CD1c-positive myeloid dendritic cell (primary cell): ENCODE measurements around the gene ERC2.

ENCODE experiments used
- DNase-seq: peaks from one replicate; pipeline ENCODE4 v3.0.0-alpha.2; 2016; ENCODE audit errors: extremely low spot score

ERC2 gene

DNA sequence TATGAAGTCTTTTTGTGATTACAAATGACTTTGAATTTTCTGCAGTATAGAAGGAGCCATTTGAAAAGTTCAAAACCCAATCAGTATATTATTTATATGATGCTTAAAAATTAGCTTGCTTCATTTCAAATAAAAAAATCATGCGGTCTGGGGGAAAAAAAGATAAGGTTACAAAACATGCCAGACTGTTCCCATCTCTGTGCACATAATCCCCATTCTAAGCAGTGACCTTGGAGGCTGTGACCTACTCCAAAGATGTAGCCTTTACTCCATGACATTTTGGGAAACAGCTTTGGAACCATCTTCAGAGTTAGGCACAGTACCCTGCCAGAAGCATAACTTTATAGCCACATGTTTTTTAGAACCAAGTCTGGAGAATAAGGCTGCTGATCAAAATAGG lies 533.5 kb downstream of the ERC2 start:
- no peak for DNase-seq

DNA sequence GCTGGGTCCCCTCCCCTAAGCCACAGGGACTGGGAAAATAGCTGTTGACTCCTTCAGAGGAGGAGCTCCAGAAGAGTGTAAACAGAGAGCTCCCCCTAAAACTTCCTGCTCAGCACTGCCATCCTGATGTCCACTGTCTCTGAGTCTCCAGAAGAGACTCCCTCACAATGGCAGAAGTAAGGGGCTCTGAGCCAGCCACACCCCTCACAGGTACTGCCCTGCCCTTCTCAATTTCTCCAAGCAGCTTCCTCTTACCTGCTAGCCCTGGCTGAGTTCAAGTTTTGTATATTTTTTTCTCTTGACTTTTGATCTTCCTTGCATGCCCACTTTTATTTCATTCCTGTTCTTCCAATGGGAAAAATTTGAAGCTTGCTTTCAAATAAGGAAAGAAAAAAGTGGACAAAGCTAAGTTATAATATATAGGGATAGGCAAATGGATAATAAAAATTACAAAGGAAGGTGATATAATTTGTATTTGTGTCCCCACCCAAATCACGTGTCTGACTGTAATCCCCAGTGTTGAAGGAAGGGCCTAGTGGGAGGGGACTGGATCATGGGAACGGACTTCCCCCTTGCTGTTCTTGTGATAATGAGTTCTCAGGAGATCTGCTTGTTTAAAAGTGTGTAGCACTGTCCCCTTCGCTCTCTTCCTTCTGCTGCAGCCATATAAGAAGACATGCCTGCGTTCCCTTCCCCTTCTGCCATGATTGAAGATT lies 539.0 kb downstream of the ERC2 start:
- DNase-seq: no peak

DNA sequence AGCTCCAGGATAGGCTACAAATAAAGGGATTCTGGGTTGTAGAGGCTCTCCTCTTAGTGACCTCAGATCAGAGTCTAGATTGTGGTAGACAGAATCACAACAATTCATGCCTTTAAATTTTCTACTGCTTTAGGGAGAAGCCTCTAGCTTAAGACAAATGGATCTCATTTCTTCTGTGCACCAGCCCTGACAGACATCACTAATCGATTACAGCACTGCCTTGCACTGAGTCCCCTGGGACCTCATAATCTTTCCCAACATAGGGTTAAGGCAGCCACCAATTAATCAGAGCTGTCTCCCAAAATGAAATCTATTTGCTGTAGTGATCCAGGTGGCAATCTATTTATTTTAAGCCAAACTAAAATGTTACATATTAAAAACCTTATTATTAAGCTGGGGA lies 544.6 kb downstream of the ERC2 start:
- no peak for DNase-seq

DNA sequence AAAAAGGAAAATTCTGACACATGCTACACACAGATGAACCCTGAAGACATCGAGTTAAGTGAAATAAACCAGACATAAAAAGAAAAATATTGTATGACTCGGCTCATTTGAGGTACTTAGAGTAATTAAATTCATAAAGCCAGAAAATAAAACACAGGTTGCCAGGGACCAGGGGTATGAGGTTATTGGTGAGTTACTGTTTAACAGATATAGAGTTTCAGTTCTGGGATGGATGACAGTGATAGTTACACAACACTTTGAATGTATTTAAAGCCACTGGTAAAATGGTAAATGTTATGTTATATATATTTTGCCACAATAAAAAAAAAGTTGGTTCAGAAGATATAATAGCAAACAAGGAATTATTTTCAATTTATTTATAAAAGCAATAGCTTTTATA lies 545.1 kb downstream of the ERC2 start:
- no peak for DNase-seq

DNA sequence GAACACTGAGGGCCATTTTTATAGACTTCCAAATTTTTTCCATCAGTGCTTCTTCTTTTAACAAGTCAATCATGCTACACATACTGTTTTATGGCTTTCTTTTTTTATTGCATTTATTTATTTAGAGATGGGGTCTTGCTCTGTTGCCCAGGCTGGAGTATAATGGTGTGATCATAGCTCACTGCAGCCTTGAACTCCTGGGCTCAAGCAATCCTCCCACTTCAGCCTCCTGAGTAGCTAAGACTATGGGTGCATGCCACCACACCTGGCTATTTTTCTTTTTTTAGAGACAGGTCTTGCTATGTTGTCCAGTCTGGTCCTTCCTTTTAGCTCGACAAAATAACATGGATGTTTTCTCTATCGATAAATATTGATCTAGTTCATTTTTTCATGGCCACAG lies 555.4 kb downstream of the ERC2 start:
- DNase-seq: no peak

DNA sequence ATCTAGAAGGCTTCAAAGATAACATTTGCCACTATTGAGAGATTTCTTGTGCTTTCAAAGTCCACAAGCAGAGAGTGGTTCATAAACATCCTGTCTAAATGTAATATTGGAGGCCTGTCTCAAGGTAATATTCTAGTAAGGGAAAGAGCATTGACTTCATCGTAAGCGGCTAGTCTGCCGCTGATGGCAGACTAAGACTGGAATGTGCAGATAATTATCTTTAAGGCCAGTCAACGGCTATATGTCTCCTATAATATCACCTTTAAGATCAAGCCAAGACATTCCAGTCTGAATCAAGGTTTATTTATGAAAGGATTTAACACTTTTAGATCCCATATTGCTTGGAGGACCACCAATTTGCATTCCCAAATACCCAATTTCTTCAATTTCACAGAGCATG lies 557.0 kb downstream of the ERC2 start:
- no peak for DNase-seq

DNA sequence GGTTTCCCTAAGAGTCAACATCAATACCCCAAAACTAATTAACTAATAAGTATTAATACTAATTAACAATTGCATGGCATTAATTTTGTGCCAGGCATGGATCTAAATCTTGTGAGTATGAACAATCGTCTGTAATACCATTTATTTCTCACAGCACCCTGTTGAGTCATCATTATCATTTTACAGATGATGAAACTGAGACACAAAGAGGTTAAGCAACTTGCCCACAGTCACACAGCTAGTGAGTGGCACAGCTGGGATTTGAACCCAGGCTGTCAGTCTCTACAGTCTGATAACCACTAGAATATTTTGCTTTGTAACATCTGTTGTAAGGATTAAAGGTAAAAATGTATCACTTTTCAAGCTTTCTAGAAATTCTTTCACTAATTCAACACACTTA lies 557.7 kb downstream of the ERC2 start:
- DNase-seq: no peak

DNA sequence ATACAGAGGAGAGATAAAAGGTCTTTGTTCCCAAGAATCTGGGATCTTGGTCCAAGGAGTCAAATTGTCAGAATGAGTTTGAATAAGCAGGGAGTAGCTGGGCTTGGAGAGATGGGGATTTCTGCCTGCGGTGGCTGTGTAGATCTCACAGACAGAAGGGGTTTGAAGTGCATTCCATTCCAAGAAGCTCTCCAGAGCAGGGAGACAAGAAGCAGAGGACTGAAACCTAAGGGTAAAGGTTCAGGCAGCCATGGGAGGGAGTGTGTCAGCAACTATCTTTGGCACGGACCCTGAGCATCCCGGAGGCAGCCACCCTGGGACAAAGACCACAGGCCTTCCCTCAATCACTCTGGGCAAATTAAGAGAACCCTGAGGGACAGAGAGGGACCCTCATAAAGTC lies 558.9 kb downstream of the ERC2 start:
- no peak for DNase-seq

DNA sequence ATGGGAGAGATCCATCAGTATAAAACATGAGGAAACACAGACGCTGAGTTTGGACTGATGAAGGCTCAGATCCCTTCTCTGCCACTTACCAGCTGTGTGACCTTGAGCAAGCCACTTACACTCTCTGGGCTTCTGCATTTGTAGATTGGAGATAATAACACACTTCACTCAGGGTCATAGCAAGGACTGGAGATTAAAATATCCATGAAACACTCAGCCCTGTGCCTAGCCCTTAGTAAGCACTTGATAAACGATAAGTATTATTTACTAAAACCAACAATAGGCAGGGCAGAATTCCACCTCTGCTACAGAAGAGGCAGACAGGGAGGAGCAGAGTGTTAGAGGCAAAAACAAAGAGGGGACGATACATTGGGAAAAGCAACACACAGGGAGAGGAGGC lies 560.7 kb downstream of the ERC2 start:
- no peak for DNase-seq

DNA sequence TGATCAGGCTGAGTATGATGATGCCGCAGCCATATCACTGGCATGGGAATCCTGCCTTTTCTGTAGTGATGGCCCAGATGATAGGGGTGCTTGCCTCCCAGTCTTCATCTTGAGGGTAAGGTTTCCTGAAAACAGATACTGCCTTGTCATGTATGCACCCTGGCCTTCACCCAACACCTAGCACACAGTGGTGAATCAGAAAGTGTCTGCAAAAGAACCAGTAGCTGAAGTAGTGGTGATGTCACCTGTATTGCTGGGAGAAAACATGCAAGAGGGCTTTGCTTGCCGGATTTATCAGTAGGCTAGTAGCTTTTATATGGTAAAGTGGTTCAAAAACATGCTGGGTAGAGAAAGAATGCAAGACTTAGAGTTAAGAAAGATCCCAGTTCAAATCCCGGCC lies 561.4 kb downstream of the ERC2 start:
- no peak for DNase-seq

DNA sequence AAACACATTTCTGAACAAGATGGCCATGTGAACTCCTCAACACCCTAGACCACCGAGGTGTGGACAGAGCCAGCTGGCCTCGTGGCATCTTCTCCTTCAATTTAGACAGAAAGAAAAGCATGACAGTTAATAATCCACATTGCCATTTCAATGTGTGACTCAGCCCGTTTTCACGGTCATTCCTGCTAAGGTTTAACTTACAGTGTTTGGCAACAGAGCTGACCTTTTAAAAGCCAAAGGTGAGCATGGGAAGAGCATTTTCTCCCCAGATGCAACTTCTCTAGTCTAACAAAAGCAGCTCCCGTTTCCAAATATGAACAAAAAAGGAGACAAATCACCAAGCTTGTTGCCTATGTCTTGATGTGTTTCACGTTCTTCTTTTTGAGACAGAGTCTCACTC lies 563.6 kb downstream of the ERC2 start:
- DNase-seq: no peak

DNA sequence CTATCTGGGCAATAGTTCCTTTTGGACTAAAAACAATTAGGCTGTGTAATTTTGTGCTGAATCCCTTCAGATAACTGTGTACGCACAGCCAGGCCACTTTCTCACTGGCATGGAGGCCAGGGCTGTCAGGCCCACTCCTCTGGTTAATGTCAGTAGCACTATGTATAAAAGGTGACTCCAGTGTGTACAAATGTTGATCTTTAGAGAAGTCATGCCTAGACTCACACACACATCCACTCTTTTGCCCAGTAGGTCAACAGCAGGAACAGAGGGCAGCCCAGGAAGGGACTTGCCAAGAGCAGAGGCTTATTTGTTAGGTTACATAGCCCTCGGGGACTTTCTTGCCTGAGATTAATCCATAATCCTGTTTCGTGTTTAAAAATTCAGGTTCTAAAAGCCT lies 564.6 kb downstream of the ERC2 start:
- DNase-seq: no peak

DNA sequence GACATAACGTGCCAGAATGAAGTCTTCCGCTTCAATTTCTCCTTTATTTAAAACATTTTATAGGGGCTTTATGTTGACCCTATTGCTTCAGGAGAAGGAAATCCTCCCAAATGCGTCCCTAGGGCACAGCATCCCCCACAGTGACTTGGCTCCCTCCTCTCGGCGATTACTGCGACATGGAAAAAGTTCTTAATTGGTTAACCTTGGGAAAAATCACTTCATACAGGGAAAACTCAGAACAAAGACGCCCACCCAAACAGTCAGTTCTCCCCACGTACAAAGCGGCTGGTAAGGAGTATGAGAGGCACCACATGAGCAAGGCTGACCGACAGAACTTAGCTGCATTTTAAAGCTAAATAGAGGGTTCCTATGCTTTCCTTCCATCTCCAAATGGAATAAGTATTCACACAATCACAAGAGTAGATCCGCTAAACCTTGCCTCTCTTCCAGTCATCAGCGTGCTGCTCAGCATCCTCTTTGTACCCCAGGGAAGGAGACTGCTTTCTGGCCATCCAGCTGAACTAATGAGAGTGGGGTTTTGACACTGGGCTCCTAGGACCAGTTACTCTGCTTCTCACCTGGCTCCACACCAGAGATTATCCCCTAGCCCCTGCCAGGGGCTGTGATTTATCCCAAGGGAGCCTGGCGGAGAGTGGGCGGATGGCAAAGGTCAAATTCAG lies 565.9 kb downstream of the ERC2 start:
- no peak for DNase-seq

DNA sequence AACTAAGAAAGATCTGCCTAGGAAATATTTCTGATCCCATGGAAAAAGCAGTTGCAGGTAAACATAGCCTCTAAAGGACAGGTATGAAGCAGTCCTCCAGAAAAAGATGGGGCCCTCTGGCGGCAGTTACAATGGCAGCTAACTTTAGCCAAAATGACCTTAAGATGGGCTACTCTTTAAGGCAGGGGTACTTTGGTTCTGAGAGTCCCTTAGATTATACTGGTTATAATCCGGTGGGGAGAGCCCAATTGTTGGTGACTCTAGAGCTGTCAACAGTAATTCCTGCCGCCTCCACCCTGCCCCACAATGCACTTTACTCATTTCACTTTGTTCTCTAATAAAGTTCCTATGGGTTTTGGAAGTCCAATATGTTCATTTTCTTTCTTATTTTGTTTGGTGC lies 568.4 kb downstream of the ERC2 start:
- no peak for DNase-seq

DNA sequence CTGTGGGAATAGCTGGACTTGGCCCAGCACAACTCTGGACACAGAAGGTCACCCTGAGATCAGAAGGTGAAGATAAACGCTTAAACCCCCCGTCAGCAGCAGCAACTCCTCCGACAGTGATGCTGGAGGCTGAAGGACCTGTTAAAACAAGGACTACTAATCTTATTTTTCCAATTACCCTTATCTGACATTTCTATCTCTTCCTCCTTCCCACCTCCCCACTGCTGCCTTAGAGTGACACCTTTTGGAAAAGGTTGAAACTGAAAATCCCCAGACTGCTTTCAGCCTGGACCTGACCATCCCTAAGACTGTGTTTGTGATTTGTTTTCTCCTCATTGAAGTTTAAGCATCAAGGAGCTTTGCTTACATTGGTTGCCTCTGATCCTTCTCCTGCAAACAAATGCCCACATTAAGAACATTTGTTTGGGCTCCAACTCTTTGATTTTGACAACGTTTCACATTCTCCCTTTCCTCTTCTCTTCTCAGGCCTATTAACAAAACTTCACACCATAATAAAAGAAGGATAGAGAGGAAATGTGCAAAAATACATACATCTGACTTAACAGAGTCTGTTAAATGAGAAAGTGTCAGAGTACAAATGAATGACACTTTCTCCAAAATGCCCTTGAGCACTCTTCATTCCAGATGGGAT lies 570.6 kb downstream of the ERC2 start:
- DNase-seq: no peak

DNA sequence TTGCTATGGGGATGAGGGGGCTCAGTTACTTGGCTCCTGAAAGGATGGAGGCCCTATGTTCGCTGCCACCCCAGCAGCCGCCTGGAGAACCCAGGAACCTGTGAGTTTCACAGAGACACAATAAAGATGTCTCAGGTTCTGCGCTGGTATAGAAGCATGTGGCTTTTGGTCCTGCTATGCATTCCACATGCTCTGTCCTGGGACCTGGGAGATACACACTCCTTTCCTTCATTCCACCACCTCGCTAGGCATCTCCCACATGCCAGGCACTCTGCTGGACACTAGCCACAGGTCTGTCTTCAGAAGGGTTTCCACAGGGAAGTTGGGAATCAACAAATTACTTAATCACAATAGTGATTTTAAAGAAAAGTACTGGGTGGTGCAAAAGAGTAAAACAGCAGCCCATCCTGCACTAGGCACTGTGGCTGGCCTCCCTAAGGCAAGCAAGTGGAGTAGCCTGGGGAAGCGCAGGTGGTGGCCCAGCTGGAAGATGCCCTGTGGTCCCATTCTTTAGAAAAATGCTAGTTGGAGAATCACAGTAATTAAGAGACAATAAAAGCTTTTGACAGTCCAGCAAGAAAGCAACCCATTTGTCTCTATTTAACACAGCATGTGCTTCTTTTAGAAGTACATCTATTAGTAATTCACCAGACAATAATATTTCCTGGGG lies 572.2 kb downstream of the ERC2 start:
- DNase-seq: no peak

DNA sequence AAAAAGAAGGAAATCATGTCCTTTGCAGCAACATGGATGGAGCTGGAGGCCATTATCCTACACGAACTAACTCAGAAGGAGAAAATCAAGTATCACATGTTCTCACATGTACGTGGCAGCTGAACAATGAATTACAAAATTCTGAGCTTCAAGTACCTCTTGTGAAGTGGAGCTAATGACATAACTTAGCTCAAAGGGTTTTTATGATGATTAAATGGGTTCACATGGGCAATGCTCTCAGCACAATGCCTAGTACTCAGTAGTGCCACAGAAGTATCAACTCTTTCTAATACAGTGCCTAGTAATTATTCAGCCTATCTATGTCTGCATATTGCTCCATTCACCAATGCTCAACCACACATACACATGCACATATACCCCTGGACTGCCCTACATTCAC lies 573.7 kb downstream of the ERC2 start:
- no peak for DNase-seq

DNA sequence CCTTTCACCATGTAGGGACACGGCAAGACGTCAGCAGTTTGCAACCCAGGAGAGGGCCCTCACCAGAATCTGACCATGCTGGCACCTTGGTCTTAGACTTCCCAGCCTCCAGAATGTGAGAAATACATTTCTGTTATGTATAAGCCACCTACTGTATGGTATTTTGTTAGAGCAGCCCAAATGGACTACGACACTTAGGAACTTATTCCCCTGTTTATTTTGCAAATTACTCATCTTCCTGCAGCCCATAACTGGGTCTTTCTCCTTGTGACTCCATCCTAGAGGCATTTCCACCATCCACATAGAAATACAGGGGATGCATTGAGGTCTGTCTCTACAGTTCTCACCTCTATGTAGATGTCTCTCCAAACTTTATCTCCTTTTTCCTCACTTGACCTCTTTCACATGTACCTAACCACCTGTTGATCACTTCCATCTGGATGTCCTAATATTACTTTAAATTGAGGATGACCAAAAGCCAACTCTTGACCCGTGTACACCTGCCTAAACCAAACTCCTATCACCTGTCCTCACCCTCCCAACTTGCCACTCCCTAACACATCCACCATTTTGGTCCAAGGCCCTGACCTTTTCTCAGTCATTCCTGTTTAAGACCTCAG lies 575.1 kb downstream of the ERC2 start:
- DNase-seq: no peak

DNA sequence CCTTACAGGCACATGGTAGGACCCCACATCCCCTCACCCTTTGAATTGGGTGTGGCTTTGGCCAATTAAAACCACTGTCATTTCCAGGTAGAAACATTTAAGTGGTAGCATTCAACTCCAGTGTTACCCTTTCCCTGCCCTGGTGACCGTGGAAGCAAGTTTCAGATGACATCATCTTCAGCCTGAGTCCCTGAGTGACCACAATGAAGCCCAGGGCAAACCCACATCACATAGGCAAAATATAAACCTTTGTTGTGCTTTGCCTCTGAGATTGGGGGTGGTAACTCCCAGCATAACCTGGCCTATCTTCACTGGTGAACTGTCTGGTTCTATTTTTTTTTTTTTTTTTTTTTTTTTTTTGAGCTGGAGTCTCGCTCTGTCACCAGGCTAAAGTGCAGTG lies 577.2 kb downstream of the ERC2 start:
- no peak for DNase-seq

DNA sequence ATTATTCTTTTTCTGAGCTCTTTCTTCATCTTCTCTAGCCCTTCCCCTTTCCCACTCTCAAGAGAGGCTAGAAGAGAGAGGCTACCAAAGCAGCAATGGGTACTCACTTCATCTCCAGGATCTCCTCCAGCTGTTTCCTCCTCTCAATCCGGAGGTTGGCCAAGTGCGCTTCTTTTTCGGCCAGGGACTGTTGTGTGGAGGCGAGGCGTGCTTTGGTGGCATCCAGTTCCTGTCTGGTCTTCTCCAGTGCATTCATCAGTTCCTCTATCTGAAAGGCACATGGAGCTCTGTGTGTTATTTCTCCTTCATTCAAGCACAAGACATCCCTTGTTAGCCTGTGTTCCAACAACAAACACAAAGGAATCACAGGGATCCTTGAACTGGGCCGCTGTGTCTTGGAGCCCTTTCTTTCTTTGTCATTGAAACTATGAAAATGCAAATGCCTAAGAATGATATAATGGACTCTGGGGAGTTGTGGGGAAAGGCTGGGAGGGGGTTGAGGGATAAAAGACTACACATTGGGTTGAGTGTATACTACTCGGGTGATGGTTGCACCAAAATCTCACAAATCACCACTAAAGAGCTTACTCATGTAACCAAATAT lies 579.9 kb downstream of the ERC2 start:
- no peak for DNase-seq

DNA sequence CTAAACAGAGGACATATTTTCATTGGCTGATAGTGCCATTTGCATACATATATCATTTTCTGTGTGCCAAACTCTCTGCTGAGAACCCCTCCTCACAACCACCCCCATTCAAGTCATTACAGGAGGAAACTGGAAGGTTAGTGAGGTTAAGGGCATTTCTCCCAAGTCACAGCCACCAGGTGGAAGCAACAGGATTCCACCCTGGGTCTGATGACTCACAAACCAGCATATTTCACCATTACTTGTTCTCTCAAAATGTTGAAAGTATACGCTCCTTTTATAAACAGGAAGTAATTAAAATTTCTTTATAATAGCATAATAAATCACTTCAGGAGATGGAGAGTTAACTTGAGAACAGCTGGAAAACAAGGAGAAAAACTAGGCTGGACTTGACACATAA lies 582.5 kb downstream of the ERC2 start:
- DNase-seq: no peak
